ENCODE measurements around the gene UNC119.

- TF ChIP-seq CTCF (IDR thresholded peaks at IDR 0.05; ENCODE audit: low read length): no peak
- TF ChIP-seq EZH2 (IDR thresholded peaks at IDR 0.05; ENCODE audit: borderline replicate concordance, low read length): no peak
Observed at GRCh38 chr17:28537219-28537610, 15.2 kb downstream of the UNC119 start.

All from OCI-LY1 (cell line).